Stimulated activated CD8-positive, alpha-beta memory T cell treated with anti-CD3 and anti-CD28 coated beads, Interleukin-12 subunit alpha, Interleukin-12 subunit beta, amount 100 ng/mL, for 24 hours (primary cell): Measurements from ENCODE around the gene MINDY4B.
"Not testable (repeated sequence)": the region's sequence is repeated elsewhere in the genome, so short reads cannot be mapped to it uniquely, and the experiment has no call there.

Experiments
- DNase-seq: peaks from one replicate; pipeline ENCODE4 v3.0.0-alpha.2; 2020; ENCODE audit errors: extremely low read depth

MINDY4B gene

GRCh38 chr3:150898046-150898754, 7.0 kb downstream of the MINDY4B start:
- DNase-seq = no peak

GRCh38 chr3:150897592-150897991, 7.6 kb downstream of the MINDY4B start:
- DNase-seq = no peak

GRCh38 chr3:150890831-150891230, 14.4 kb downstream of the MINDY4B start:
- no peak for DNase-seq

DNA sequence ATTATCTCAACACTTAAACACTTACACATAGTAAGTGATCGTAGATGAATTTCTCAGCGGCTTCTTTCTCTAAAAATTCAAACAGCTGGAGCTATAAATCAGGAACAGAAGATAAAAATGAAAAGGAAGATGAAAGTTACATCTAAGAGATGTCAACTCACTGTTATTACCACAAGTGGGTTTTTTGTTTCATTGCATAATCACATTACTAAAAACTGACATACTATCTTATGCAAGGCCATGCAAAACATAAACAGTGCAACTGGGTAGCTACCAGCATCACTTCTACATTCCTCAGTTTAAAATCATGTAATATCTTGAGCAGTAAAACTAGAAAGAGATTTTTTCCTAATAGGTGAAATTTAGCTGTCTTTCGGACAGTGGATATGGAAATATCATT, 14.9 kb downstream of the MINDY4B start:
- DNase-seq = no peak

- no peak for DNase-seq
Observed at GRCh38 chr3:150889106-150889505, 16.1 kb downstream of the MINDY4B start.

GRCh38 chr3:150887031-150887430, 18.2 kb downstream of the MINDY4B start:
- no peak for DNase-seq

DNA sequence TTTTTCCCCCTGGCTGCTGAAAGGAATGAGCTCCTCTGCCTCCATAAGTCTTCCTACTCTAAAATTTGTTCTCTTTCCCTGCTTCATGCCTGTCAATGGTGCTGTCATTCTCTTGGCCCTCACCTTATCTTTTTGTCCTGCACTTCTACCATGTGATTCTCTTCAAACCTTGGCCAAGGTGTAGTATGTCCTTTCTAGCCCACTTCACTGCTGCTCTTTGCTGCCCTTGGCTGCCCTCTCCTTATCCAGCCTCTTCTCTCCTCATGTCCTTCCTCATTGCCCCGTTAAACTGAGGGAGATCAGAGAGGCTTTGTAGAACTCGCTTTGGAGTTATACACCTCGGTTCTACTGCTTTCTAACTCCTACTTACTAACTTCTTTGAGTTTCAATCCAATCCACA, 19.7 kb downstream of the MINDY4B start:
- no peak for DNase-seq

DNA sequence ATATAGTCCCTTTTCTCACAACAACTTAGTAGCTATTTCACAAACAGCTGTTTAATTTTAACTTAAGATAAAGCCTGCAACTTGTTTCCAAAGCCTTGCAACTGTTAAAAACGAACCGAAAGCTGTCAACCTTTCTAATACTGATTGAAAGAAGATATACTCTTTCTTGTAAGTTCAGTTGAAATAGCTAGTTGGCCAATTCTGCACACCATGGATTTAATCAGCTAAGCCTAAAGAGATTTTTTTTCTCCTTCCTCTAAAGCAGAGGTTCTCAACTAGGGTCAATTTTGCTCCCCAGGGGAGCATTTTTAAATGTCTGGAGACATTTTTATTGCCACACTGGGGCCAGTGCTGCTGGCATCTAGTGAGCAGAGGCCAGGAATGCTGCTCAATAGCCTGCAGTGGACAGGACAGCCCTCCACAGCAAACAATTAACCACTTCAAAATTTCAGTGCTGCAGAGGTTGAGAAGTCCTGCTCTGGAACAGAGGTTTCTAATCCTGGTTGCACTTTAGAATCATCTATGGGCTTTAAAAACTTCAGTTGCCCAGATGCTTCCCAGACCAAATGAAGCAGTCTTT, 26.2 kb downstream of the MINDY4B start:
- no peak for DNase-seq

- no peak for DNase-seq
Observed at GRCh38 chr3:150878290-150878689, 26.9 kb downstream of the MINDY4B start.

DNA sequence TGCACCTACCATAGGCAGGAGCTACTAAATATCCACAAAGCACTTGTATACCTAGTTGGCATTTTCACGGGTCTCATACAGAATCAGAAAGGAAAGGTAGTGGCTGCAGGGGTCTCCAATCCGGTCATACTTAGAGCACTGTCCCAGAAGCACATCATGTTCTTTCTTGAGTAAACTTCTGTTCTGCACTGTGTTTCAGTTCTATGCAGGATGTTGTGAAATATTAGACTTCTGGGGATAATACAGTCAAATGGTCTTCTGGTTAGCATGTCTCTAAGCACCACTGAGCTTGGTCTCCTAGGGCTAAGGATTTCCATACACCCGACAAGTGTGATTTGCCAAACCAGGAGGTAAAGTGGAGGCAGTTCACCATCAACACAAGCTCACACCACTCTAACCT, 27.9 kb downstream of the MINDY4B start:
- no peak for DNase-seq

DNA sequence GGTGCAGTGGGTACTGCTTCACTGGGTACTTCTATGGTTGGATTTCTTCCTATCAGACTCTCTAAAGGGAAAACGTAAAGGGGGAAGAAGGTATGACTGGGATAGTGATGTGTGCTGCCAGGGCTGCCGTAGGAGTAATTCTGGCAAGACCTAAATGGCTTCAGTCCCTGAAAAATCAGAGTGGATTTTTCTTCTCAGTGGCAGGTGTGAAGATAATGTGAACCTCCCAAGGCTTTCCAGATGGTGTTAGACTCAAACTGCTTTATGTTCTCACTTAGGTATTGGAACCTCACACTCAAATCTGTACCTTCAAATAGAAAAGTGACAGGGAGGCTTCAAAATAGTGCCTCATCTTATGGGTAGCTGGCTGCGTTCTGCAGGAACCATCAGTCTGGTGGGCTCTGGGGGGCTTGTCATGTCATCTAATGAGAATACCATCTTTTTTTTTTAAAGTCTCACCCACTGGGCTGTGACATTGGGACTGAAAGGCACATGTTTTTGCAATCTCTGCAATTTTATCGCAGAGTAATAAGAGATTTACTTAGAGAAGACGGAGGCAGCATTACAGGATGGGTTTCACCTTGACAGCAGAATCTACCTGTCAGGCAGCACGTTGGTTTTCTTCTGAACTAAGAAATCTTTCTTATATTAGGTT, 28.5 kb downstream of the MINDY4B start:
- DNase-seq = no peak

GRCh38 chr3:150875548-150875947, 29.7 kb downstream of the MINDY4B start:
- DNase-seq = no peak

GRCh38 chr3:150874666-150875219, 30.5 kb downstream of the MINDY4B start:
- no peak for DNase-seq

GRCh38 chr3:150871192-150871591, 34.0 kb downstream of the MINDY4B start:
- no peak for DNase-seq

DNA sequence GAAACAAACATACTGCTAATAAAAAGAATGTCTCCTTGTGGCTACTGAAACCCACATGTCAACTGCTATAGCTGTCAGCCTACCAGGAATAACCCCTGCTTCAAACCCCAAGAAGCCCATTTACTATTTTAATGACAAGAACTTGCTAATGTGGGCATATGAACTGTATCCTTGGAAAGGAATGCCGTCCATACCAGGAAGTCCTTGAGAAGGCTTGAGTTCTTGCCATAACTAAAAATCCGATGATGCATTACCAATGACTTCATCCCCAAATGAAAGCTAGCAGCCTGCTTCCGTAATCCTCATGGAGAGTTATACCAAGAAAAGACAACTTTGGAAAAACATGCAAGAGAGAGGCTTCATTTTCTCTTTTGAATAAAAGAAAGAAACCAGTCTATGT, 34.8 kb downstream of the MINDY4B start:
- no peak for DNase-seq

GRCh38 chr3:150868282-150868681, 37.0 kb downstream of the MINDY4B start:
- DNase-seq = no peak

DNA sequence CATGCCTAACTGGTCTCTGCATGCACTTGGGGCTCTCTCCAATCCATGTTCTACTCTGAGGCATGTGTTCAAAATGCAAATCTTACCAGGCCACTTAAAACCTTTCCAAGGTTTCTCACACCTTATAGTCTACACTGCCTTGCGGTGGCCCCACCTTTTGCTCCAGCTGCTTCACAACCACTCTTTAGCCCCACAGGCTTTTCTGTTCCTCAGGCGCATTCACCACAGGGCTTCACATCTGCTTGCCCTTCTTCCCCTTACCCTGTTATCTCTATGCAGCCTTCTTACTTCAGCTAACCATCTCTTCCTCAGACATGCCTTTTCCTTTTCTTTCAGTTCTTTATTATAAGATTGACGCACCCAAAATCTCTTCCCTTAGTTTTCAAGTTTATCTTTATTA, 37.8 kb downstream of the MINDY4B start:
- DNase-seq = no peak

GRCh38 chr3:150863921-150864320, 41.3 kb downstream of the MINDY4B start:
- not testable (repeated sequence) for DNase-seq

DNA sequence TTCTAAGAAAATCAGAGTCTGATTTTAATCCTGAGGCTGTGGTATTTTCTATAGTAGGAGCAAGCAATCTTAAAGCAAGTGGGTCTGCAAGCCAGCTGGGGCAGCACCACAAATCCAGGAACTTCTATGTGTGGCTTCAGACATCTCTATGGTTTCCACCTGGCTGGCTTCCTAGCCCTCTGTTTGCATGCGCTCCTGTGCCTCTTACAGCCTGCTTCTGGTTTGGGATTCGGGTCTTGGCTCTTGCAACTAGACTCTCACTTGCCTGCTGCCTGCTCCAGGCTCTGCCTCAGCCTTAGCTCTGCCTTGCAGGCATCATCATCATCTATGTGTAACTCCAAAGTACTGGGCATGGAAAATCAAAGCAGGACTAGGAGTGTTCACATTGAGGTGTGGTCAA, 43.4 kb downstream of the MINDY4B start:
- no peak for DNase-seq

GRCh38 chr3:150857936-150858335, 47.3 kb downstream of the MINDY4B start:
- DNase-seq = not testable (repeated sequence)

- no peak for DNase-seq
Observed at GRCh38 chr3:150850191-150850590, 55.0 kb downstream of the MINDY4B start.

- no peak for DNase-seq
Observed at GRCh38 chr3:150848864-150849263, 56.4 kb downstream of the MINDY4B start.

DNA sequence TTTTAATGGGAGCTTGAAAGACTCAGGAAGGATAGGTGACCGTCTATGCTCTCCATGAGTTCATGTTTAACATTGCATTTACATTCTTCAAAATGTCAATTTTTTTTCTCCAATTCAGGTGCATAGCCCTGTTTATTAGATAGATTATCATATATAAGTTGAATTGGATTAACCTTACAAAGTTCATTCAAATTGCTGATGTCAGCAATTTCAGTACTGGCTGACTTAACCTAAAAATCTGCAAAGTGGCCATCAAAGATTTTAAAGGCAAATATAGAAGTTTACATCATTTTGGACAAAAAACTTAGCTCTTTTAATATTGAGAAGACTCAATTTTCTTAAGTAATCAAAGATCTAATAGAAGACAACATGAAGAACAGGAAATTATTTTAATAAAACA, 57.8 kb downstream of the MINDY4B start:
- DNase-seq = no peak
